Prostate gland (tissue), 2 donors: ENCODE data around the gene ECSCR. TPM values are rescaled to one million over a fixed set of nuclear protein-coding genes. Genes with fewer than 3 reads are reported as not detected.
A peak's percentile ranks its signal among the peaks of the same experiment; 100 is the strongest.

Experiments
- DNase-seq: peaks from one replicate; pipeline ENCODE4 v3.0.0-alpha.2; 2019; ENCODE audit warnings: low spot score
- H3K27ac ChIP-seq, 2 donors: fragments of 200-600 bp; sonication (generic); 2 replicates each; pipeline ENCODE4 v1.5.1; 2017 to 2019
- H3K27me3 ChIP-seq: fragments of 200-600 bp; sonication (generic); replicated peaks from 2 replicates; pipeline ENCODE4 v1.5.1; 2019; ENCODE audit not compliant: insufficient read depth
- H3K36me3 ChIP-seq, 2 donors: fragments of 200-600 bp; sonication (generic); 1 replicate in 1 of 2; 2 replicates in 1 of 2; pipeline versions ENCODE4 v1.5.1 to v1.8.1; 2017 to 2019
- H3K4me1 ChIP-seq: fragments of 200-600 bp; sonication (generic); replicated peaks from 2 replicates; pipeline ENCODE4 v1.5.1; 2019
- H3K4me3 ChIP-seq, 2 donors: fragments of 200-600 bp; sonication (generic); 2 replicates each; pipeline ENCODE4 v1.5.1; 2017 to 2019
- H3K9me3 ChIP-seq: fragments of 200-600 bp; sonication (generic); 2 replicates; pipeline ENCODE4 v1.5.1; 2017
- CTCF ChIP-seq, 4 experiments: fragments of 200-600 bp in 2 of 4; fragments of 450-650 bp in 2 of 4; sonication (generic) in 2 of 4; IDR thresholded peaks; 1 replicate in 3 of 4; 2 replicates in 1 of 4; pipeline ENCODE4 v1.5.1; 2016 to 2019; ENCODE audit warnings: antibody characterized with exemption in 4 of 4, mild to moderate bottlenecking in 2 of 4, moderate library complexity in 2 of 4
- POLR2A ChIP-seq: fragments of 450-650 bp; IDR thresholded peaks from one replicate; pipeline ENCODE4 v1.6.1; 2016; ENCODE audit warnings: antibody characterized with exemption, mild to moderate bottlenecking
- POLR2AphosphoS5 ChIP-seq: sonication (generic); formaldehyde crosslinking; IDR thresholded peaks from one replicate; pipeline ENCODE4 v1.6.1; 2017; ENCODE audit warnings: antibody characterized with exemption
- WGBS: methylation state at CpG from one replicate; pipeline ENCODE4 v1.1.5; 2018; 5-methylcytosine and 5-hydroxymethylcytosine counted together
- intact Hi-C: fragments of 100-400 bp; cut with DNase I; formaldehyde crosslinking; loops from one replicate; pipeline ENCODE4 v1.14.2; 2022
- total RNA-seq, 2 donors: library from RNA; depleted of rRNA; stranded (reverse); fragments of >200 nt; gene quantifications; one replicate each; pipeline ENCODE4 v1.1.0, GENCODE V29; 2016

ECSCR gene
- total RNA-seq, 2 donors from 2014 or later: 5.3 to 6.7 TPM

- Histone ChIP-seq H3K9me3 (no peaks in the 10 kb centered on the region), H3K27ac (peak overlapping the region in 1 of 2 donors; percentile 23), H3K4me1 (no peaks in the 10 kb centered on the region), H3K27me3 (no peaks in the 10 kb centered on the region), H3K36me3 (no peaks in the 10 kb centered on the region), H3K4me3 (no peak overlapping the region)
- TF ChIP-seq POLR2A (no peak), CTCF (IDR thresholded peaks at IDR 0.05) (no peak), POLR2AphosphoS5 (no peak)
- no peak for DNase-seq
- WGBS: 58% methylated on average over 9 of the region's 9 CpGs
- intact Hi-C loops: no loop called here
Observed at GRCh38 chr5:139414581-139415130, 47.9 kb downstream of the ECSCR start.

DNA sequence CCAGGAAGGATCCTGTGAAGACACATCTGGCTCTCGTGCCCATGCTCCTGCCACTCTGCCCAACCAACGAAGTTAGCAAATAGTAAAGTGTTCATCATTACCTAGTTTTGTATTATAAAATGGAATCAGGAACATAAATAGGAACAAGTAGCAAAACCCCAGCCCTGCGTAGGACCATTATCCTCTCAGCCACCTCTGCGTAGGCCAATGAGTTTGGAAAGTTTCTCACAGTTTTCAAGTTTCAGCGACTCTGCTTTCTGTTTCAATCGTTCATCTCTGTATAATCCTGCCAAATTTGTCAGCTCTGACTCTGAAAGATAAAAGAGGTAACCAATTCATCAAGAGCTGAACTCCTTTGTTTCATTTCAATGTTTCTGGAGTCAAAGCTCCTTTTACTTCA is 48.6 kb downstream of the ECSCR start:
- no peaks in the 10 kb centered on the region for H3K36me3 ChIP-seq
- DNase-seq: no peak
- 61% methylated on average over 6 of the region's 6 CpGs for WGBS
- TF ChIP-seq POLR2A (no peak), CTCF (IDR thresholded peaks at IDR 0.05) (no peak), POLR2AphosphoS5 (no peak)
- no peaks in the 10 kb centered on the region for H3K4me1 ChIP-seq
- no peaks in the 10 kb centered on the region for H3K9me3 ChIP-seq
- peak overlapping the region in 1 of 2 donors; percentile 23 for H3K27ac ChIP-seq
- H3K27me3 ChIP-seq: no peaks in the 10 kb centered on the region
- intact Hi-C loops: no loop called here
- no peak overlapping the region for H3K4me3 ChIP-seq

DNA sequence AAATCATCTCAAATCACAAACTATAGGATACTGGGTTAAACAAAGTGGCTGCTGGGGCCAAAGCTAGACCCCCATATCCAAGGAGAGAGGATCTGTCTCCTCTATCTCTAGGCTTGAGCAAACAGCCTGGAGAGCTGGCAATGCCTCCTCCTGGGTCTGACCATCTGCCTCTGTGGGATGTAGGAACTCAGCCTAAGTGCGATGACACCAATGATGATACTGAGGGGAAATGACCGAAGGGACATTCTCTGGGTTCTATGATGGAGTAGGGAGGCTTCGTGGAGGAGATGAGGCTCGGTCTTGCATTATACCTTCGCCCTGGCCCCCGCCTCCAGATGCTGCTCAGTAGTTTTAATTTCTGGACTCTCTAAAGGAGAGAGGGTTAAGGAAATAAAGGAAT is 49.4 kb downstream of the ECSCR start:
- TF ChIP-seq POLR2AphosphoS5 (no peak), POLR2A (no peak), CTCF (IDR thresholded peaks at IDR 0.05) (no peak)
- H3K4me3 ChIP-seq: no peak overlapping the region
- H3K36me3 ChIP-seq: no peaks in the 10 kb centered on the region
- intact Hi-C loops: no loop called here
- H3K4me1 ChIP-seq: no peaks in the 10 kb centered on the region
- H3K27me3 ChIP-seq: no peaks in the 10 kb centered on the region
- H3K27ac ChIP-seq: no peak overlapping the region
- H3K9me3 ChIP-seq: no peaks in the 10 kb centered on the region
- no peak for DNase-seq
- WGBS: 98% methylated on average over 6 of the region's 6 CpGs

DNA sequence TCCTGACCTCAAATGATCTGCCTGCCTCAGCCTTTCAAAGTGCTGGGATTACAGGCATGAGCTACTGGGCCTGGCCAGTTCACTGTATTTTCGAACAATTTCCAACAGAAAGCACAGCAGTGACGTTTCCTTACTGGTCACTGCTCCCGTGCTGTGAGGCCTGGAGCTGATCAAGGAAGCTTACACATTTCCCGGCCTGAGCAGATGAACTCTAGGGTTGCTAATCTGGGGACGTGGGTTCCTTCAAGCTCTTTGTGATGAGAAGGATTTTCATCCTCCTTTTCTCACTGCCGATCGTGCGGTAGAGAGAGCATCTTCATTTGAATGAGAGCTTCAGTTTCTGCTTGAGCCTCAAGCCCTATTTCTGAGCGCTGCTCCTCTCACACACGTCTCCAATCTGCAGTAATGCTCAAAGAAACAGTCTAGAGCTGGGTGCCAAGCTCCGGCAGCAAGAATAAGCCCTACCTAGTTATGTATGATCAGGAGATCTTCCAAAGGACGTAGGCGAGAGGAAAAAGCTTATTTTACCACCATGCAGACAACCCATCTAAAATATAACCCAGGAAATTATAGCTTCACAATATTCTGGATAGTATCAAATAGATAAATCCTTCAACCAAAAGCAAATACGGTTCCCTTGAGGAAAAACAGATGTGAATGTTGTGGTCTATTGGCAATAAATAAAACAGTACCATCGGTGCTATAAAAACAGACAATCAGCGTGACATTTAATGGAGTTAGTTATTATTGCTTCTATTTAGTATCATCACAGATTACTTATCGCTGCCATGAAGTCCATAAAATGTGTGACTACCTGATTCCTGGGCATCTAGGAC is 51.3 kb downstream of the ECSCR start:
- TF ChIP-seq POLR2AphosphoS5 (no peak), CTCF (IDR thresholded peaks at IDR 0.05) (no peak), POLR2A (no peak)
- no peaks in the 10 kb centered on the region for H3K9me3 ChIP-seq
- no peak overlapping the region for H3K4me3 ChIP-seq
- no peaks in the 10 kb centered on the region for H3K27me3 ChIP-seq
- no peaks in the 10 kb centered on the region for H3K4me1 ChIP-seq
- H3K36me3 ChIP-seq: no peaks in the 10 kb centered on the region
- no peak overlapping the region for H3K27ac ChIP-seq
- intact Hi-C loops: no loop called here
- WGBS: 69% methylated on average over 17 of the region's 17 CpGs
- no peak for DNase-seq
